Measurements from ENCODE around the gene PPP4R2. TPM values are rescaled to one million over a fixed set of nuclear protein-coding genes. Genes with fewer than 3 reads are reported as not detected.

The PPP4R2 gene
- total and polyA plus RNA-seq, 2 of the 8 experiments (the other 6 are each of a cell fraction or from before 2014, with no cell fraction given): 11.5 to 89.9 TPM

DNA sequence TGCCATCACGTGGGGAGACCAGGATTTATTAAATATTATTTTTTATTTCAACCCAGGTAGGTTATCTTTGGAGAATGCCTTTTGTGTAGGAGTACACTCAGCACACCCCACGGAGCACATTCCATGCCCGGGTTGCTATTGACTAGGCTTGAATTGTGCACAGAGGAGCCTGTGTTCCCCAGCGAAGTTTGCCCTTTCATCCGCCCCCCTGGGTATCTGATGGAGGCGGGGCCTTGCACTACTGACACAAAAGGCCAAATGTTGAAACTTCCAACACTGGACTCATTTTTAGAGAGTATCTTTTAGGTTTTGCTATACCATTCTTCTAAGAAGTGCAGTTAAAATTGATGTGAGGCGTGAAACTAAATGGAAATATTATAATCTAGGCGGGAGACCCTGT is 39.3 kb upstream of the PPP4R2 start (continued):
- TF ChIP-seq, protein P1, sequence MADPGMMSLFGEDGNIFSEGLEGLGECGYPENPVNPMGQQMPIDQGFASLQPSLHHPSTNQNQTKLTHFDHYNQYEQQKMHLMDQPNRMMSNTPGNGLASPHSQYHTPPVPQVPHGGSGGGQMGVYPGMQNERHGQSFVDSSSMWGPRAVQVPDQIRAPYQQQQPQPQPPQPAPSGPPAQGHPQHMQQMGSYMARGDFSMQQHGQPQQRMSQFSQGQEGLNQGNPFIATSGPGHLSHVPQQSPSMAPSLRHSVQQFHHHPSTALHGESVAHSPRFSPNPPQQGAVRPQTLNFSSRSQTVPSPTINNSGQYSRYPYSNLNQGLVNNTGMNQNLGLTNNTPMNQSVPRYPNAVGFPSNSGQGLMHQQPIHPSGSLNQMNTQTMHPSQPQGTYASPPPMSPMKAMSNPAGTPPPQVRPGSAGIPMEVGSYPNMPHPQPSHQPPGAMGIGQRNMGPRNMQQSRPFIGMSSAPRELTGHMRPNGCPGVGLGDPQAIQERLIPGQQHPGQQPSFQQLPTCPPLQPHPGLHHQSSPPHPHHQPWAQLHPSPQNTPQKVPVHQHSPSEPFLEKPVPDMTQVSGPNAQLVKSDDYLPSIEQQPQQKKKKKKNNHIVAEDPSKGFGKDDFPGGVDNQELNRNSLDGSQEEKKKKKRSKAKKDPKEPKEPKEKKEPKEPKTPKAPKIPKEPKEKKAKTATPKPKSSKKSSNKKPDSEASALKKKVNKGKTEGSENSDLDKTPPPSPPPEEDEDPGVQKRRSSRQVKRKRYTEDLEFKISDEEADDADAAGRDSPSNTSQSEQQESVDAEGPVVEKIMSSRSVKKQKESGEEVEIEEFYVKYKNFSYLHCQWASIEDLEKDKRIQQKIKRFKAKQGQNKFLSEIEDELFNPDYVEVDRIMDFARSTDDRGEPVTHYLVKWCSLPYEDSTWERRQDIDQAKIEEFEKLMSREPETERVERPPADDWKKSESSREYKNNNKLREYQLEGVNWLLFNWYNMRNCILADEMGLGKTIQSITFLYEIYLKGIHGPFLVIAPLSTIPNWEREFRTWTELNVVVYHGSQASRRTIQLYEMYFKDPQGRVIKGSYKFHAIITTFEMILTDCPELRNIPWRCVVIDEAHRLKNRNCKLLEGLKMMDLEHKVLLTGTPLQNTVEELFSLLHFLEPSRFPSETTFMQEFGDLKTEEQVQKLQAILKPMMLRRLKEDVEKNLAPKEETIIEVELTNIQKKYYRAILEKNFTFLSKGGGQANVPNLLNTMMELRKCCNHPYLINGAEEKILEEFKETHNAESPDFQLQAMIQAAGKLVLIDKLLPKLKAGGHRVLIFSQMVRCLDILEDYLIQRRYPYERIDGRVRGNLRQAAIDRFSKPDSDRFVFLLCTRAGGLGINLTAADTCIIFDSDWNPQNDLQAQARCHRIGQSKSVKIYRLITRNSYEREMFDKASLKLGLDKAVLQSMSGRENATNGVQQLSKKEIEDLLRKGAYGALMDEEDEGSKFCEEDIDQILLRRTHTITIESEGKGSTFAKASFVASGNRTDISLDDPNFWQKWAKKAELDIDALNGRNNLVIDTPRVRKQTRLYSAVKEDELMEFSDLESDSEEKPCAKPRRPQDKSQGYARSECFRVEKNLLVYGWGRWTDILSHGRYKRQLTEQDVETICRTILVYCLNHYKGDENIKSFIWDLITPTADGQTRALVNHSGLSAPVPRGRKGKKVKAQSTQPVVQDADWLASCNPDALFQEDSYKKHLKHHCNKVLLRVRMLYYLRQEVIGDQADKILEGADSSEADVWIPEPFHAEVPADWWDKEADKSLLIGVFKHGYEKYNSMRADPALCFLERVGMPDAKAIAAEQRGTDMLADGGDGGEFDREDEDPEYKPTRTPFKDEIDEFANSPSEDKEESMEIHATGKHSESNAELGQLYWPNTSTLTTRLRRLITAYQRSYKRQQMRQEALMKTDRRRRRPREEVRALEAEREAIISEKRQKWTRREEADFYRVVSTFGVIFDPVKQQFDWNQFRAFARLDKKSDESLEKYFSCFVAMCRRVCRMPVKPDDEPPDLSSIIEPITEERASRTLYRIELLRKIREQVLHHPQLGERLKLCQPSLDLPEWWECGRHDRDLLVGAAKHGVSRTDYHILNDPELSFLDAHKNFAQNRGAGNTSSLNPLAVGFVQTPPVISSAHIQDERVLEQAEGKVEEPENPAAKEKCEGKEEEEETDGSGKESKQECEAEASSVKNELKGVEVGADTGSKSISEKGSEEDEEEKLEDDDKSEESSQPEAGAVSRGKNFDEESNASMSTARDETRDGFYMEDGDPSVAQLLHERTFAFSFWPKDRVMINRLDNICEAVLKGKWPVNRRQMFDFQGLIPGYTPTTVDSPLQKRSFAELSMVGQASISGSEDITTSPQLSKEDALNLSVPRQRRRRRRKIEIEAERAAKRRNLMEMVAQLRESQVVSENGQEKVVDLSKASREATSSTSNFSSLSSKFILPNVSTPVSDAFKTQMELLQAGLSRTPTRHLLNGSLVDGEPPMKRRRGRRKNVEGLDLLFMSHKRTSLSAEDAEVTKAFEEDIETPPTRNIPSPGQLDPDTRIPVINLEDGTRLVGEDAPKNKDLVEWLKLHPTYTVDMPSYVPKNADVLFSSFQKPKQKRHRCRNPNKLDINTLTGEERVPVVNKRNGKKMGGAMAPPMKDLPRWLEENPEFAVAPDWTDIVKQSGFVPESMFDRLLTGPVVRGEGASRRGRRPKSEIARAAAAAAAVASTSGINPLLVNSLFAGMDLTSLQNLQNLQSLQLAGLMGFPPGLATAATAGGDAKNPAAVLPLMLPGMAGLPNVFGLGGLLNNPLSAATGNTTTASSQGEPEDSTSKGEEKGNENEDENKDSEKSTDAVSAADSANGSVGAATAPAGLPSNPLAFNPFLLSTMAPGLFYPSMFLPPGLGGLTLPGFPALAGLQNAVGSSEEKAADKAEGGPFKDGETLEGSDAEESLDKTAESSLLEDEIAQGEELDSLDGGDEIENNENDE (IDR thresholded peaks at IDR 0.05; ENCODE audit: insufficient replicate concordance, low read length): no peak
- TF ChIP-seq CTBP2 (IDR thresholded peaks at IDR 0.05; ENCODE audit: borderline replicate concordance, insufficient read depth, insufficient read length, low read length) (no peak), TEAD4 (IDR thresholded peaks at IDR 0.05; ENCODE audit: low read depth, low read length) (no peak), GABPA (IDR thresholded peaks at IDR 0.05; ENCODE audit: borderline replicate concordance, insufficient read depth, low read length) (no peak), POLR2AphosphoS5 (IDR thresholded peaks at IDR 0.05; ENCODE audit: low read depth, low read length) (no peak), NANOG (IDR thresholded peaks at IDR 0.05; ENCODE audit: insufficient read depth, low read depth, low read length, poor library complexity, severe bottlenecking) (no peak), BACH1 (IDR thresholded peaks at IDR 0.05; ENCODE audit: low read length) (no peak), RNF2 (IDR thresholded peaks at IDR 0.05; ENCODE audit: borderline replicate concordance, low read depth, low read length, missing control alignments, poor library complexity, severe bottlenecking) (no peak)

All from H1 (cell line).